ENCODE data around the gene RUVBL1. TPM values are rescaled to one million over a fixed set of nuclear protein-coding genes. Genes with fewer than 3 reads are reported as not detected.

Gene RUVBL1
- total and polyA plus RNA-seq, 10 of the 15 experiments (the other 5 are each of a cell fraction or from before 2014, with no cell fraction given) = 15.2 to 142 (median 84.2) TPM

DNA sequence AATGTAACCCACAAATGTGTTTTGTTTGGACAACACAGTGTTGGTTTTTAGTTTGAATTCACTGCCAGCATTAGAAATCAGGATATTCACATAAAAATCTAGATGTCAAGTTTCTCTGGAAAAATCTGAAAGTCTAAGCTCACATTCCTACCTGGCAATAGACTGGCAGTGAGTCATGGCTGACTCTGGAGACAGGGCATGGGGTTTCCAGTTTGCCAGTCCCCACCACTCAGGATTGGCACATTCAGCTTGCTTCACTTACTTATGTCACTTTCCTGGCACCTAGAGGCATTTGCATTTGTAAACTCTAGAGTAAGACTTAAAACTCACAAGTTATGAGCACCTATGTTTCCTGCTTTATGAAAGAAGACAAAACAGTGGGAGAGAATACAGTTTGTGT, 90.5 kb downstream of the RUVBL1 start:
- no peak overlapping the region for H3K4me2 ChIP-seq (ENCODE audit: control insufficient read depth, insufficient read depth)
- ChIA-PET CTCF (interaction anchor here (1.0 kb wide), 1 partner anchor 9 kb away, joined by 3 read pairs; no protein-coding TSS in a partner anchor), RAD21 (ENCODE audit: unreplicated experiment) (no interaction called here), POLR2A (no interaction called here), SMC1A (ENCODE audit: uncharacterized antibody, unreplicated experiment) (interaction anchor here (0.7 to 0.8 kb wide), 2 partner anchors 8 to 15 kb away, joined by 3 to 4 read pairs; no protein-coding TSS in a partner anchor)
- TF ChIP-seq PAX8 (IDR thresholded peaks at IDR 0.05) = no peak
- no peak for TF ChIP-seq SMC3 (IDR thresholded peaks at IDR 0.05; ENCODE audit: borderline replicate concordance, low read length)
- TF ChIP-seq, protein P1, sequence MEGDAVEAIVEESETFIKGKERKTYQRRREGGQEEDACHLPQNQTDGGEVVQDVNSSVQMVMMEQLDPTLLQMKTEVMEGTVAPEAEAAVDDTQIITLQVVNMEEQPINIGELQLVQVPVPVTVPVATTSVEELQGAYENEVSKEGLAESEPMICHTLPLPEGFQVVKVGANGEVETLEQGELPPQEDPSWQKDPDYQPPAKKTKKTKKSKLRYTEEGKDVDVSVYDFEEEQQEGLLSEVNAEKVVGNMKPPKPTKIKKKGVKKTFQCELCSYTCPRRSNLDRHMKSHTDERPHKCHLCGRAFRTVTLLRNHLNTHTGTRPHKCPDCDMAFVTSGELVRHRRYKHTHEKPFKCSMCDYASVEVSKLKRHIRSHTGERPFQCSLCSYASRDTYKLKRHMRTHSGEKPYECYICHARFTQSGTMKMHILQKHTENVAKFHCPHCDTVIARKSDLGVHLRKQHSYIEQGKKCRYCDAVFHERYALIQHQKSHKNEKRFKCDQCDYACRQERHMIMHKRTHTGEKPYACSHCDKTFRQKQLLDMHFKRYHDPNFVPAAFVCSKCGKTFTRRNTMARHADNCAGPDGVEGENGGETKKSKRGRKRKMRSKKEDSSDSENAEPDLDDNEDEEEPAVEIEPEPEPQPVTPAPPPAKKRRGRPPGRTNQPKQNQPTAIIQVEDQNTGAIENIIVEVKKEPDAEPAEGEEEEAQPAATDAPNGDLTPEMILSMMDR (IDR thresholded peaks at IDR 0.05 in 2 of 3, conservative IDR thresholded peaks at IDR 0.05 in 1 of 3; ENCODE audit: control insufficient read depth in 2 of 3, extremely low read depth in 1 of 3, insufficient read depth in 1 of 3, low read depth in 3 of 3, low read length in 3 of 3) = no peak
- TF ChIP-seq DPF2 (IDR thresholded peaks at IDR 0.05) = no peak
- no peak for TF ChIP-seq SMAD5 (IDR thresholded peaks at IDR 0.05; ENCODE audit: low read depth)
- no peak for TF ChIP-seq SMARCA5 (IDR thresholded peaks at IDR 0.05)
- TF ChIP-seq, protein P2, sequence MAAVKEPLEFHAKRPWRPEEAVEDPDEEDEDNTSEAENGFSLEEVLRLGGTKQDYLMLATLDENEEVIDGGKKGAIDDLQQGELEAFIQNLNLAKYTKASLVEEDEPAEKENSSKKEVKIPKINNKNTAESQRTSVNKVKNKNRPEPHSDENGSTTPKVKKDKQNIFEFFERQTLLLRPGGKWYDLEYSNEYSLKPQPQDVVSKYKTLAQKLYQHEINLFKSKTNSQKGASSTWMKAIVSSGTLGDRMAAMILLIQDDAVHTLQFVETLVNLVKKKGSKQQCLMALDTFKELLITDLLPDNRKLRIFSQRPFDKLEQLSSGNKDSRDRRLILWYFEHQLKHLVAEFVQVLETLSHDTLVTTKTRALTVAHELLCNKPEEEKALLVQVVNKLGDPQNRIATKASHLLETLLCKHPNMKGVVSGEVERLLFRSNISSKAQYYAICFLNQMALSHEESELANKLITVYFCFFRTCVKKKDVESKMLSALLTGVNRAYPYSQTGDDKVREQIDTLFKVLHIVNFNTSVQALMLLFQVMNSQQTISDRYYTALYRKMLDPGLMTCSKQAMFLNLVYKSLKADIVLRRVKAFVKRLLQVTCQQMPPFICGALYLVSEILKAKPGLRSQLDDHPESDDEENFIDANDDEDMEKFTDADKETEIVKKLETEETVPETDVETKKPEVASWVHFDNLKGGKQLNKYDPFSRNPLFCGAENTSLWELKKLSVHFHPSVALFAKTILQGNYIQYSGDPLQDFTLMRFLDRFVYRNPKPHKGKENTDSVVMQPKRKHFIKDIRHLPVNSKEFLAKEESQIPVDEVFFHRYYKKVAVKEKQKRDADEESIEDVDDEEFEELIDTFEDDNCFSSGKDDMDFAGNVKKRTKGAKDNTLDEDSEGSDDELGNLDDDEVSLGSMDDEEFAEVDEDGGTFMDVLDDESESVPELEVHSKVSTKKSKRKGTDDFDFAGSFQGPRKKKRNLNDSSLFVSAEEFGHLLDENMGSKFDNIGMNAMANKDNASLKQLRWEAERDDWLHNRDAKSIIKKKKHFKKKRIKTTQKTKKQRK (IDR thresholded peaks at IDR 0.05; ENCODE audit: low read depth, low read length) = no peak
- no peak for TF ChIP-seq CBFB (IDR thresholded peaks at IDR 0.05; ENCODE audit: low read depth)
- no peak for TF ChIP-seq ZNF384 (IDR thresholded peaks at IDR 0.05; ENCODE audit: borderline replicate concordance, low read depth, low read length)
- no peak for TF ChIP-seq TCF12 (IDR thresholded peaks at IDR 0.05; ENCODE audit: low read depth, low read length)
- no peak for TF ChIP-seq RBBP5 (conservative IDR thresholded peaks at IDR 0.05)
- TF ChIP-seq IKZF1 (conservative IDR thresholded peaks at IDR 0.05) = no peak
- TF ChIP-seq MTA2 (IDR thresholded peaks at IDR 0.05; ENCODE audit: low read depth) = no peak
- TF ChIP-seq, protein P3, sequence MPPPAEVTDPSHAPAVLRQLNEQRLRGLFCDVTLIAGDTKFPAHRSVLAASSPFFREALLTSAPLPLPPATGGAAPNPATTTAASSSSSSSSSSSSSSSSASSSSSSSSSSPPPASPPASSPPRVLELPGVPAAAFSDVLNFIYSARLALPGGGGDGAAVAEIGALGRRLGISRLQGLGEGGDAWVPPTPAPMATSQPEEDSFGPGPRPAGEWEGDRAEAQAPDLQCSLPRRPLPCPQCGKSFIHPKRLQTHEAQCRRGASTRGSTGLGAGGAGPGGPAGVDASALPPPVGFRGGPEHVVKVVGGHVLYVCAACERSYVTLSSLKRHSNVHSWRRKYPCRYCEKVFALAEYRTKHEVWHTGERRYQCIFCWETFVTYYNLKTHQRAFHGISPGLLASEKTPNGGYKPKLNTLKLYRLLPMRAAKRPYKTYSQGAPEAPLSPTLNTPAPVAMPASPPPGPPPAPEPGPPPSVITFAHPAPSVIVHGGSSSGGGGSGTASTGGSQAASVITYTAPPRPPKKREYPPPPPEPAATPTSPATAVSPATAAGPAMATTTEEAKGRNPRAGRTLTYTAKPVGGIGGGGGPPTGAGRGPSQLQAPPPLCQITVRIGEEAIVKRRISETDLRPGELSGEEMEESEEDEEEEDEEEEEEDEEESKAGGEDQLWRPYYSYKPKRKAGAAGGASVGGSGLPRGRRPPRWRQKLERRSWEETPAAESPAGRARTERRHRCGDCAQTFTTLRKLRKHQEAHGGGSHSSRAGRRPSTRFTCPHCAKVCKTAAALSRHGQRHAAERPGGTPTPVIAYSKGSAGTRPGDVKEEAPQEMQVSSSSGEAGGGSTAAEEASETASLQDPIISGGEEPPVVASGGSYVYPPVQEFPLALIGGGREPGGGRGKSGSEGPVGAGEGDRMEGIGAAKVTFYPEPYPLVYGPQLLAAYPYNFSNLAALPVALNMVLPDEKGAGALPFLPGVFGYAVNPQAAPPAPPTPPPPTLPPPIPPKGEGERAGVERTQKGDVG (CRISPR knock-in tag; IDR thresholded peaks at IDR 0.05) = no peak
- no peak for TF ChIP-seq HCFC1 (IDR thresholded peaks at IDR 0.05; ENCODE audit: low read length)
- TF ChIP-seq HDAC6 (IDR thresholded peaks at IDR 0.05; ENCODE audit: unreplicated experiment) = no peak
- TF ChIP-seq, protein P4, sequence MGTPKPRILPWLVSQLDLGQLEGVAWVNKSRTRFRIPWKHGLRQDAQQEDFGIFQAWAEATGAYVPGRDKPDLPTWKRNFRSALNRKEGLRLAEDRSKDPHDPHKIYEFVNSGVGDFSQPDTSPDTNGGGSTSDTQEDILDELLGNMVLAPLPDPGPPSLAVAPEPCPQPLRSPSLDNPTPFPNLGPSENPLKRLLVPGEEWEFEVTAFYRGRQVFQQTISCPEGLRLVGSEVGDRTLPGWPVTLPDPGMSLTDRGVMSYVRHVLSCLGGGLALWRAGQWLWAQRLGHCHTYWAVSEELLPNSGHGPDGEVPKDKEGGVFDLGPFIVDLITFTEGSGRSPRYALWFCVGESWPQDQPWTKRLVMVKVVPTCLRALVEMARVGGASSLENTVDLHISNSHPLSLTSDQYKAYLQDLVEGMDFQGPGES (IDR thresholded peaks at IDR 0.05) = no peak
- no peak for TF ChIP-seq ATF7 (IDR thresholded peaks at IDR 0.05; ENCODE audit: low read depth)
- H3K9me3 ChIP-seq (replicated peaks; ENCODE audit: control insufficient read depth, insufficient read depth, low read length) = no peaks in the 10 kb centered on the region
- no peak for FAIRE-seq
- no peak overlapping the region for H3K4me3 ChIP-seq
- no peak for ATAC-seq
- no peaks in the 10 kb centered on the region for H3K36me3 ChIP-seq (ENCODE audit: control insufficient read depth in 2 of 2, insufficient read depth in 2 of 2, low read length in 1 of 2)
- no peaks in the 10 kb centered on the region; a peak in 1 of 4 replicates for H3K27me3 ChIP-seq (replicated peaks in 1 of 2; ENCODE audit: control insufficient read depth in 2 of 2, insufficient read depth in 2 of 2, low read length in 1 of 2)
- no peaks in the 10 kb centered on the region for H3K79me2 ChIP-seq (ENCODE audit: control insufficient read depth, insufficient read depth, low read length)
- BruUV-seq (replicated peaks) = no TSS peak
- in situ Hi-C loops (cut with MboI) = no loop called here
- no peaks in the 10 kb centered on the region for H4K20me1 ChIP-seq (ENCODE audit: control insufficient read depth, insufficient read depth)
- H3K9ac ChIP-seq (ENCODE audit: control insufficient read depth, insufficient read depth, low read length) = no peak overlapping the region
- H2AFZ ChIP-seq (ENCODE audit: control insufficient read depth, low read depth, low read length) = no peak overlapping the region
- no peaks in the 10 kb centered on the region for H3K4me1 ChIP-seq (ENCODE audit: control insufficient read depth, insufficient read depth, low read length)
- intact Hi-C loops (cut with micrococcal nuclease; ENCODE audit: unreplicated experiment) = no loop called here
- DNase-seq (ENCODE audit: low read depth, low spot score) = no peak
- no peak overlapping the region for H3K27ac ChIP-seq (ENCODE audit: control insufficient read depth, insufficient read depth)
